ENCODE data around the gene TFRC.

GRCh38 chr3:196082619-196082971 is 705 bp upstream of the TFRC start:
- TF ChIP-seq CTCF (IDR thresholded peaks at IDR 0.05) (no peak), POLR2A (IDR thresholded peaks at IDR 0.05) (no peak), POLR2AphosphoS5 (IDR thresholded peaks at IDR 0.05) (no peak), EP300 (IDR thresholded peaks at IDR 0.05) (no peak)

All from upper lobe of left lung (tissue), 4 donors.